Testis (tissue), 2 donors: ENCODE data around the gene TBL1XR1.

Experiments used
- CTCF ChIP-seq, 3 experiments: fragments of 450-650 bp in 2 of 3; fragments of 200-600 bp in 1 of 3; sonication (generic) in 1 of 3; IDR thresholded peaks; one replicate each; pipeline ENCODE4 v1.5.1; 2016 to 2019; ENCODE audit warnings: antibody characterized with exemption in 3 of 3, mild to moderate bottlenecking in 2 of 3, moderate library complexity in 1 of 3
- POLR2A ChIP-seq: fragments of 450-650 bp; IDR thresholded peaks from one replicate; pipeline ENCODE4 v1.6.1; 2017; ENCODE audit warnings: antibody characterized with exemption, mild to moderate bottlenecking, moderate library complexity

GRCh38 chr3:177220136-177220974 is 23.1 kb upstream of the TBL1XR1 start:
- TF ChIP-seq CTCF (IDR thresholded peaks at IDR 0.05), result no peak
- no peak for TF ChIP-seq POLR2A
